GM19023 (cell line): ENCODE data around the gene KIF21B.

Experiments
- ATAC-seq: cut with Tn5 transposase; IDR thresholded peaks from one replicate; pipeline ENCODE4 v1.9.1; 2021; ENCODE audit warnings: mild to moderate bottlenecking, moderate library complexity; ENCODE audit not compliant: unreplicated experiment

Gene KIF21B

DNA sequence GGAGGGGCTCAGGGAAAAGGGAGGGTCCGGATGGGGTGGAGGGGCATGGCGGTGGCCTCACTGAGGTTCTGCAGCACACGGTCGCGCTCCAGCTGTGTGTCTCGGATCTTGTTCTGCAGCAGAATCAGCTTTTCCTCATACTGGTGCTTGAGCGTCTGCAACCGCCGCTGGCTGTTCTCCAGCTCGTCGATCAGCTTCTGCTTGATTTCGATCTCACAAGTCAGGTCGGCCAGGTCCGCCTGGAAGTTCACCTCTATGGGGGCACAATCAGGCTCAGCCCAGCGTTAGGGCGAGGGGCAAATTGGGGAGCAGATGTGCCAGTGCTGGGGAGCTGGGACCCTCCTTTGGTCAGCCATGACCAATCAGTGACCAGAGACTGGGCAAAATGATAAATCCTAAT, 25.2 kb downstream of the KIF21B start:
- no peak for ATAC-seq

DNA sequence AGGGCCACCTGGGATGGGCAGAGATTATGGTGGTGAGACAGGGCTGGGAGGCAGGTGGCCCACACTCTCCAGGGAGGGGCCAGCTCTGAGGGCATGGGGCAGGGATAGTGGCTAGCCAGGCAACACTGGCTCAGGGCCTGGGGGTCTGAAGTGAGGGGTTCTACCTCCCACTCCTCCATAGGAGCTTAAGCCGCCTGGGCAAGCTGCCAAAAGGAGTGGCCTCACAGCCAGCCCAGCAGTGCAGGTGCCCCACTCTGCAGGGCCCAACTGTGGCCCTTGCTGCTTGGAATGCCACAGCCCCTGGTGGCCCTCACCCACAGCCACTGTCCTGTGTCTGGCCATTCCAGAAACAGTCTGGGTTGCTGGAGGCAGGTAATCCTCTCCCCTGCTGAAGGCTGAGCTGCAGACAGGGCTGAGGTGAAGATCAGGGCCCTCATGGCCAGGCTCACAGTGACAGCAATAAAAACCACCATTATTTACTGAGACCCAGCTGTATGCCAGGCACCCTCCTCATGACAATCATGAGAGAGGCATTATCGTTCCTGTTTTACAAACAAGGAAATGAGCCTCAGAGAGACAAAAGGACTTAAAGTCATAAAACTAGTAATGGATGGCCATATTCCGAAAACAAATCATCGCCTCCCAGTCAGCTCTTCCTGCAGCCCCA, 31.0 kb downstream of the KIF21B start:
- no peak for ATAC-seq

GRCh38 chr1:200991097-200991614, 32.4 kb downstream of the KIF21B start:
- ATAC-seq = no peak

- no peak for ATAC-seq
Observed at GRCh38 chr1:200990114-200990513, 33.4 kb downstream of the KIF21B start.

DNA sequence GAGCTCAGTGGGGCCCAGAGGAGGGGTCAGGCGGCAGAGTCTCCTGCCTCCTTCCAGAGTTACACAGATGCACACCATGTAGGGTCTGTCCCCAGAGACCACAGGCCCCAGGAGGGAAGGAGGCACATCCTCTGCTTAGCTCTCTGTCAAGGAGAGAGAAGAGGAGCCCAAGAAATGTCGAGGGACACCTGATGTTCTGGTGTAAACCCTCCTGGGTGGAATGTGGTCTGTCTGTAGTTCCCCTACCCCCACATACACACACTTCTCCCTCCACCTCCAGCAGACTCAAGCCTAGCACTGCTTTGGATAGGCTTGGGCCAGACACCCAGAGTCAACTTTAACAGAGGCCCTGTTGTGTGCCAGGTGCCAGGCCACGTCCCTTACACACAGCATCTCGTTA, 34.2 kb downstream of the KIF21B start:
- no peak for ATAC-seq

GRCh38 chr1:200988693-200989092, 34.8 kb downstream of the KIF21B start:
- ATAC-seq = no peak

GRCh38 chr1:200985481-200985880, 38.0 kb downstream of the KIF21B start:
- ATAC-seq = no peak

DNA sequence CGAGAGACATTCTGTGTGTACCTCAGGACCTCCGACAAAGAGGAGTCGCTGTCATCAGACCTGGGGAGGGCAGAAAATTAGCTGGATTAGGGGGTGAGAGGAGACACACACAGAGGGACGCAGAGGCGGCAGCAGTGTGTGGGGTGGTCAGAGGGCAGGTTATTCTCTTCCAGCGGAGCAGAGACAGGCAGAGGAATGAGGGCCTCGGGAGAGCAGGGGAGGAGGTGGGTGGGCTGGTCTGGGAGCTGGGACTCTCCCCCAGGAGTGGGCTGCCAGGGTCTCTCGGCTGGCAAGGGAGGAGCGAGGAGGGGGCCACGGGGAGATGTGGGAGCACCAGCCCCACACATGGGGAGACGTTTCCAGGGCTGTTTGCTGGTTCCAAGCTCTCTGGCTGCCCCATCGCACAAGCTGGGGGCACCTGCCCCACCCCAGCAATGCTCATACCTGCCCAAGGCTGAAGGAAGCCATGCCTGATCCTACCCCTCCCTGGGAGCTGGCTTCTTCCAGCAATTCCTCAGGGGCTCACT, 40.4 kb downstream of the KIF21B start:
- ATAC-seq = no peak

DNA sequence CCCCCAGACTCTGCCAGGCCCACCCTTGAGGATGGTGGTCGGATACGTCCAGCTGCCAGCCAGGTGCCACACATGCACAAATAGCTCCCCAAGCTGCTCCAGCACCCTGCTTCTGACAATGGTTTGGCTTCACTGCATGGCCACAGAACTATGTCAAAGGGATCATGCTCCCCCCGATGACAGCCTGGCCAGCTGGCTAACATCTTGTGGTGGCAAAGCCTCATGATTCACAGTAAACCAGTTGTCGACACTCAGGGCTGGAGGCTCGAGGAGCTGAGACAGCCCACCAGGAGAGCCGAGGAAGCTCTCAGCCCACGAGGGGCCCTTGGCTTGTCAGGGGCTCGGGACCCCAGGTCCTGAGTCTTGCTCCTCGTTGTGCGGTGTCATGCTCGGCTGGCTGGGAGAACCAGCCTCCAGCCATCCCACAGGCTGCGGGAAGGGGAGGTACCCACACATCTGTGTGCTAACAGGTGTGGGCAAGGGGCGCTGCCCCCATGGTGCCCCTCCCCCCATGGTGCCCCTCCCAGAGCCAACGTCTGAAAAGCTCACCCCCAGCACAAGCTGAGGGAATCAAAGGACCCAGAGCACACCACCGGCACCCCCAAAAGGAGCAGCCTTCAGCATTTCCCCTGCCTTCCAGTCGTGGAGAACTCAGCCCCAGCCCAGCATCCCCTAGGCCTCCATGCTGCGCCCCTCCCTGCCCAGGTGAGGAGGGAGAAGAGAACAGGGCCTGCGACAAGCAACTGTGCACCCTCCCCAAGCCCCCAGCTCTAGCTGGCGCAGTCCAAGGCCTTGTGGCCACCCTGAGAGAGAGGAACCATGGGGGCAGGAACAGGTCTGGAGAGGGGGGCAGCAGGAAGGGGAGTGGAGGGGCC, 41.2 kb downstream of the KIF21B start:
- ATAC-seq = no peak

GRCh38 chr1:200981278-200981677, 42.2 kb downstream of the KIF21B start:
- ATAC-seq = no peak

- no peak for ATAC-seq
Observed at GRCh38 chr1:200980873-200981272, 42.6 kb downstream of the KIF21B start.

- no peak for ATAC-seq
Observed at GRCh38 chr1:200980452-200980772, 43.1 kb downstream of the KIF21B start.

DNA sequence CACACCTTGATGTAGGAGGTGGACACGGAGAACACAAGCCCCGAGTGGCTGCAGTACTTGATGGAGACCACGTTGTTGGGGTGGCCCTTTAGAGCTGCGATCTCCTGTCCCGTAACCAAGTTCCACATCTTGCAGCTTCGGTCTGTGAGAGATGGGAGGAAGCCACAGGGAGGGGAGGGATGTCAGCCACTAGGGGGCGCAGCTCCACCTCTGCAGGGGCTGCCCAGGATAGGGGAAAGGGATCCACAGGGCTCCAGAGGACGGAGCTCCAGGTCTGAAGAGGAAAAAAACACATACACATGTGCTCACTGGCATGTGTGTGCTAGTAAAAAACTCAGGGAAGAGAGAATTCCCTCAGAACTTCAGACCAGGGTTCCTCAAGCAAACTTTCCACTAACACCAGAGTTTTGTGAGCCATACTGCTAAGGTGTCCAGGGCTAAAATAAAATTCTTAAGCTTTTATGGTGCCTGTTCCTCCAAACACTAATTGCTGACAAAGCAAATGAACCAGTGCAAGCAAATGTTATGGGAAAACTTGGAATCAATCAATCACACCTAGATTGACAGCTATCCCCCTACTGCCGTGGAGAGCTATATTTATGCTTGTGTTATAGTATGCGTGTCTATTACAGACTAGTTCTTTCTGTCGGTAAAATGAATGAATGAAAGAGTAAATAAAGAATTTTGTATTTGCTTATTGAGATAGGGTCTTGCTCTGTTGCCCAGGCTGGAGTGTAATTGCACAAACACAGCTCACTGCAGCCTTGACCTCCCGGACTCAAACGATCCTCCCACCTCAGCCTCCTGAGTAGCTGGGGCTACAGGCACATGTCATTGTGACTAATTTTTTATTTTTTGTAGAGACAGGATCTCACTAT, 43.7 kb downstream of the KIF21B start:
- no peak for ATAC-seq

DNA sequence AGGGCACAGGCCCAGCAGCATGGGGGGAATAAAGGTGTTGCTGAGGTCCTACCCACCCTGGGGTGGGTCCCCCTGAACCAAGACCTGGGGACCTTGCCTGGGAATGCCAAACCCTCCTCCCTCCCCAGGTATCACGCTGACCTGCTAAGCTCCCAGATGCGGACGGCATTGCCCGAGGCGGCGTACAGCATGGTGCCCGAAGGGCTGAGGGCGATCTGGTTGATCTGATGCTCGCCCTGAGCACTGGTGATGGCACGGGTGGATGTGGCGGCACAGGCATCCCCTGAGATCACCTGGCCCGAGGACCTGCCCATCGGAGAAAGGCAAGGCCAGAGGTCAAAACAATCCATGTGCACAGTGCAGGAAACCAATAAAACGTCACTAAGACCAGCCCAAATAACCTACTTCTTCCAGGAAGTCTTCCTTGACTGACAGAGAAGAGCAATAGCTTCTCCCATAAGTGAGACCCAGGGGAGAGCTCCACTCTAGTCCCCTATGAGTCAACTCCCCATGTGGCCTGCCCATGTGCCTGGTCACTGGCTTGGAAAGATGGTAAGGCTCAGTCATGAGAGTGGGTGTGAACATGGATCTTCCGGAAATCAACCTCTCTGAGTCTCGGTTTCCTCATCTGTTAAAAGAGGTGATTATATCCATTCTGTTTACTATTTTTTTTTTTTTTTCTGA, 46.3 kb downstream of the KIF21B start:
- ATAC-seq = no peak

DNA sequence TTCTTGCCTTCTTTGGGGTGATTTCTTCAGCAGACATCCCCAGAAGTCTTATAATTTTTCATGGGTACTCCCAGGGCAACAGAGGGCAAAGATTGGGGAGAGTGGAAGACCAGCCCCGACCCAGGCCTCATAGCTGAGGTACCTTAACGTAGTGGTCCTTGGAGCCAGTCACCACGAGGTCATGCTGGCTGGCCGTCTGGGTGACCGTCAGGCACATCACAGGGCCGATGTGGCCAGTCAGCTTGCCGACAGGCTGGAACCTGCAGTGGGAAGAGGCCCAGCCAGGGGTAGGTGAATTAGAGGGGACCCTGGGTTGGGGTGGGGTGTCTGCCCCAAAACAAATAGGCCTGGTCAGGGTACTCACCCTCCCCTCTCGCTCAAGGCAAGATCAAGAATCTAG, 46.9 kb downstream of the KIF21B start:
- ATAC-seq = no peak

DNA sequence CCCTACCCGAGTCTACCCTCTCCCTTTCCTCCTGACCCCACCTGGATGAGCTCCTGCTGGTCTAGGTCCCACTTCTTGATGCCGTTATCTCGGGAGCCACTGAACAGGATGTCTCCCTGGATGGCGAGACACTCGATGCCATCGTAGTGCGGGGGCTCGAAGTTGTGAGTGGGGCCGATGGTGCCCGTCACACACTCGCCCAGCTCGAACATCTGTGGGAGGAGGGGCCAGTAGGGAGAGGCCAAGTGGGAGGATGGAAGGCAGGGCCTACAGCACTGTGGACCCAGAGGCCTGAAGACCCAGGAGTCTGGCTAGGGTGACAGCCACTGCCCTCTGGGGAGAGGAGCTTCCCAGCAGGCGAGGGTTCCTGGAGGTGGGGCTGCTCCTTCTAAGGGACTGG, 48.1 kb downstream of the KIF21B start:
- no peak for ATAC-seq

GRCh38 chr1:200974711-200975110, 48.8 kb downstream of the KIF21B start:
- ATAC-seq = no peak

DNA sequence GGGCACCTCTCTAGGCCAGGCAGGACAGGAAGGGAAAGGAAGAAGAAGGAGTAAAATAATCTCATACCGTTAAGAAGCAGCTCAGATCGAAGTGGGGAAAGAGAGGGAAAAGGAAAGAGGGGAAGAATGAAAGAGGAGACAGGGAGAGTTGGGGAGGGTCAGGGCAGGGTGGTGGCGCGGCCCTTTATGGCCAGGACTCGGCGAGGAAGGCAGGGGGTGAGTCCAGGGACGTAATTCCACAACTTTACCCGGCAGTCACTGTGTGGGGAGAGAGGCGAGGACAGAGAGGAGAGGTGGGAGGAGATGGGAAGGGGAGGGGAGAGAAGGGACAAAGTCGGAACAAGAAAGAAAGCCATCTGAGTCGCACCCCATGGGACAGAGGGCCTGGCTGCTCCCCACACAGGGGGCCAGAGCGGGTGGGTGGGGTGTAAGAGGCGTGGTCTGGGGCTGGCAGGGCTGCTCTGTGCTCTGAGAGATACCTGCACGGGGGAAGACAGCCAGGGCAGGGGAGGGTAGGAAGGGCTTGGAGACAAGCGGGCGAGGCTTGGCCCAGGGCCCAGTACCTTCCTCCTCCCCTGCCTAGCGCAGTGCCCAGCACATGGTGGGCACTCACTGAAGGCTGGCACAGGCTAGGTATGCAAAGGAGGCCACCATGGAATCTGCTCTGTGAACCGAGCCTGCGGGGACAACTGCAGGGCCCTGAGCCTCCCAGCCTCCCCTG, 49.4 kb downstream of the KIF21B start:
- ATAC-seq = no peak

GRCh38 chr1:200972985-200973742, 50.4 kb downstream of the KIF21B start:
- ATAC-seq = no peak
